Measurements from ENCODE around the gene SYNE1.
"Not testable (repeated sequence)": the region's sequence is repeated elsewhere in the genome, so short reads cannot be mapped to it uniquely, and the experiment has no call there.

The SYNE1 gene

GRCh38 chr6:152614776-152615175 lies 22.4 kb downstream of the SYNE1 start:
- not testable (repeated sequence) for DNase-seq (ENCODE audit: low spot score)

GRCh38 chr6:152609125-152609670 lies 28.0 kb downstream of the SYNE1 start:
- no peak for DNase-seq (ENCODE audit: low spot score)

GRCh38 chr6:152605941-152606340 lies 31.2 kb downstream of the SYNE1 start:
- DNase-seq (ENCODE audit: low spot score) = no peak

- DNase-seq (ENCODE audit: low spot score) = no peak
Observed at GRCh38 chr6:152605342-152605741, 31.8 kb downstream of the SYNE1 start.

GRCh38 chr6:152603911-152604310 lies 33.3 kb downstream of the SYNE1 start:
- DNase-seq (ENCODE audit: low spot score) = no peak

GRCh38 chr6:152600022-152600421 lies 37.1 kb downstream of the SYNE1 start:
- no peak for DNase-seq (ENCODE audit: low spot score)

- no peak for DNase-seq (ENCODE audit: low spot score)
Observed at GRCh38 chr6:152598901-152599537, 38.1 kb downstream of the SYNE1 start.

- no peak for DNase-seq (ENCODE audit: low spot score)
Observed at GRCh38 chr6:152598421-152598820, 38.7 kb downstream of the SYNE1 start.

- no peak for DNase-seq (ENCODE audit: low spot score)
Observed at GRCh38 chr6:152596726-152597125, 40.4 kb downstream of the SYNE1 start.

- DNase-seq (ENCODE audit: low spot score) = no peak
Observed at GRCh38 chr6:152595499-152595898, 41.7 kb downstream of the SYNE1 start.

GRCh38 chr6:152594701-152595100 lies 42.5 kb downstream of the SYNE1 start:
- no peak for DNase-seq (ENCODE audit: low spot score)

GRCh38 chr6:152588456-152588855 lies 48.7 kb downstream of the SYNE1 start:
- no peak for DNase-seq (ENCODE audit: low spot score)

- no peak for DNase-seq (ENCODE audit: low spot score)
Observed at GRCh38 chr6:152587473-152587872, 49.7 kb downstream of the SYNE1 start.

- no peak for DNase-seq (ENCODE audit: low spot score)
Observed at GRCh38 chr6:152585236-152585635, 51.9 kb downstream of the SYNE1 start.

- DNase-seq (ENCODE audit: low spot score) = no peak
Observed at GRCh38 chr6:152583888-152584287, 53.3 kb downstream of the SYNE1 start.

- no peak for DNase-seq (ENCODE audit: low spot score)
Observed at GRCh38 chr6:152576525-152576924, 60.6 kb downstream of the SYNE1 start.

- no peak for DNase-seq (ENCODE audit: low spot score)
Observed at GRCh38 chr6:152575621-152576150, 61.5 kb downstream of the SYNE1 start.

- no peak for DNase-seq (ENCODE audit: low spot score)
Observed at GRCh38 chr6:152575161-152575560, 62.0 kb downstream of the SYNE1 start.

GRCh38 chr6:152573762-152574161 lies 63.4 kb downstream of the SYNE1 start:
- DNase-seq (ENCODE audit: low spot score) = no peak

- no peak for DNase-seq (ENCODE audit: low spot score)
Observed at GRCh38 chr6:152572338-152573088, 64.6 kb downstream of the SYNE1 start.

- DNase-seq (ENCODE audit: low spot score) = no peak
Observed at GRCh38 chr6:152571943-152572337, 65.2 kb downstream of the SYNE1 start.

GRCh38 chr6:152571089-152571488 lies 66.1 kb downstream of the SYNE1 start:
- no peak for DNase-seq (ENCODE audit: low spot score)
